ENCODE results near the gene FKBP1C.
"Not testable (repeated sequence)": the region's sequence is repeated elsewhere in the genome, so short reads cannot be mapped to it uniquely, and the experiment has no call there.

FKBP1C gene

DNA sequence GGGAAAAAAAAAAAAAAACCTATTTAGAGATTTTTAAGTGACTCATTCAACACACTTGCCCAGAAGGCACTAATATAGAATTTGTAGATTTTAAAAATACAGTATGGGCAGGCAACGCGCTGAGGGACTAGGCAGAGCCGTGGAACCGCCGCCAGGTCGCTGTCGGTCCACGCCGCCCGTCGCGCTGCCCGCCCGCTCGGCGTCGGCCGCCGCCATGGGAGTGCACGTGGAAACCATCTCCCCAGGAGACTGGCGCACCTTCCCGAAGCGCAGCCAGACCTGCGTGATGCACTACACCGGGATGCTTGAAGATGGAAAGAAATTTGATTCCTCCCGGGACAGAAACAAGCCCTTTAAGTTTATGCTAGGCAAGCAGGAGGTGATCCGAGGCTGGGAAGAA is at the start of gene FKBP1C:
Gene FKBP1C, plus strand, starts transcription at position 127 of the 400 bp plus-strand sequence.
- DNase-seq (ENCODE audit: low read depth); H3K4me3 ChIP-seq (ENCODE audit: low read depth, low read length); in situ Hi-C loops (cut with HindIII; ENCODE audit: low sequenced_read_pairs): not testable (repeated sequence)

DNA sequence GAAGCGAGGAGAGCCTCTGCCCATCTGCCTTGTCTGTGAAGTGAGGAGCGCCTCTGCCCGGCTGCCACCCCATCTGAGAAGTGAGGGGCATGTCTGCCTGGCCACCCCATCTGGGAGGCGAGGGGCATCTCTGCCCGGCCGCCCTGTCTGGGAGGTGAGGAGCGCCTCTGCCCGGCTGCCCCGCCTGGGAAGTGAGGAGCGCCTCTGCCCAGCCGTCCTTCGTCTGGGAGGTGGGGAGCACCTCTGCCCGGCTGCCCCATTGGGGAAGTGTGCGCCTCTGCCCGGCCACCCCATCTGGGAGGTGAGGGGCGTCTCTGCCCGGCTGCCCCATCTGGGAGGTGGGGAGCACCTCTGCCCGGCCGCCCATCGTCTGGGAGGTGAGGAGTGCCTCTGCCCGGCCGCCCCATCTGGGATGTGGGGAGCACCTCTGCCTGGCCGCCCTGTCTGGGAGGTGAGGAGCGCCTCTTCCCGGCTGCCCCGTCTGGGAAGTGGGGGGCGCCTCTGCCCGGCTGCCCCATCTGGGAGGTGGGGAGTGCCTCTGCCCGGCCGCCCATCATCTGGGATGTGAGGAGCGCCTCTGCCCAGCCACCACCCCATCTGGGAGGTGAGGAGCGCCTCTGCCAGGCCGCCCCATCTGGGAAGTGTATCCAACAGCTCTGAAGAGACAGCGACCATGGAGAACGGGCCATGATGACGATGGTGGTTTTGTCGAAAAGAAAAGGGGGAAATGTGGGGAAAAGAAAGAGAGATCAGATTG is 47.0 kb upstream of the FKBP1C start:
- DNase-seq (ENCODE audit: low read depth); in situ Hi-C loops (cut with HindIII; ENCODE audit: low sequenced_read_pairs); H3K4me3 ChIP-seq (ENCODE audit: low read depth, low read length): not testable (repeated sequence)

DNA sequence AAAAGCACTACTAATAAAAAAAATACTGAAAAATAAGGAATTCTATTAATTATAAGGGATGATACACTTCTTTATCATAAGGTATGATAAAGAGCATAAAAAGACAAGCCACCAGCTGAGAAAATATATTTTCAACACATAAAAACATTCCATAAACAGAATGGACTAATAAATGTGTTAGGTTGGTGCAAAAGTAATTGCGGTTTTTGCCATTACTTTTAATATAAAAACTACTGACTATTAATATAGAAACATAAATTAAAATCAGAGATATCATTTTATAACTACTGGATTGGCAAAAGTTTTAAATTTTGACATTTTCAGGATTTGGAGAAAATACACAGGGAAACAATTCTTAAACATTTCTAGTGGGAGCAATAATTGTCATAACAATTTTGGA is 37.1 kb upstream of the FKBP1C start:
- DNase-seq (ENCODE audit: low read depth) = no peak
- no peak overlapping the region for H3K4me3 ChIP-seq (ENCODE audit: low read depth, low read length)
- in situ Hi-C loops (cut with HindIII; ENCODE audit: low sequenced_read_pairs) = no loop called here
- TF ChIP-seq, protein P1, sequence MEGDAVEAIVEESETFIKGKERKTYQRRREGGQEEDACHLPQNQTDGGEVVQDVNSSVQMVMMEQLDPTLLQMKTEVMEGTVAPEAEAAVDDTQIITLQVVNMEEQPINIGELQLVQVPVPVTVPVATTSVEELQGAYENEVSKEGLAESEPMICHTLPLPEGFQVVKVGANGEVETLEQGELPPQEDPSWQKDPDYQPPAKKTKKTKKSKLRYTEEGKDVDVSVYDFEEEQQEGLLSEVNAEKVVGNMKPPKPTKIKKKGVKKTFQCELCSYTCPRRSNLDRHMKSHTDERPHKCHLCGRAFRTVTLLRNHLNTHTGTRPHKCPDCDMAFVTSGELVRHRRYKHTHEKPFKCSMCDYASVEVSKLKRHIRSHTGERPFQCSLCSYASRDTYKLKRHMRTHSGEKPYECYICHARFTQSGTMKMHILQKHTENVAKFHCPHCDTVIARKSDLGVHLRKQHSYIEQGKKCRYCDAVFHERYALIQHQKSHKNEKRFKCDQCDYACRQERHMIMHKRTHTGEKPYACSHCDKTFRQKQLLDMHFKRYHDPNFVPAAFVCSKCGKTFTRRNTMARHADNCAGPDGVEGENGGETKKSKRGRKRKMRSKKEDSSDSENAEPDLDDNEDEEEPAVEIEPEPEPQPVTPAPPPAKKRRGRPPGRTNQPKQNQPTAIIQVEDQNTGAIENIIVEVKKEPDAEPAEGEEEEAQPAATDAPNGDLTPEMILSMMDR (IDR thresholded peaks at IDR 0.05; ENCODE audit: low read depth, low read length, missing control alignments) = no peak

DNA sequence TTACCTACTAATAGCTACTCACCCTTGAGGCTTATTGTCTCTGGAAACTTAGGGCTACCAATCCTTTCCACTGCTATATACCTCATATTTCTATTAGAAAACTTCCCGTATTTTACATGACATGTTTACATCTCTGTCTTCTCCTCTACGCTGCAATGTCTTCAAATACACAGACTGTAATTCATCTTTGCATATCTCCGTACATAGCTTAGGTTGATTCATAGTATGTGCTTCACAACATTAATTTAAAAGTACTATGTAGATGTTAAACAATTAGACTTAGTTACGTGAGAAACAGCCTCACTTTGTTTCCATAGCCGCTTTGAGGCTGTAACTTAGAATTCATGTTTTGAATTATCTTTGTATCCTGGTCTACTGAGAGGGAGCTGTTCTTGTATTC is 35.1 kb upstream of the FKBP1C start:
- no peak overlapping the region for H3K4me3 ChIP-seq (ENCODE audit: low read depth, low read length)
- in situ Hi-C loops (cut with HindIII; ENCODE audit: low sequenced_read_pairs) = no loop called here
- no peak for DNase-seq (ENCODE audit: low read depth)
- TF ChIP-seq, protein P1 (IDR thresholded peaks at IDR 0.05; ENCODE audit: low read depth, low read length, missing control alignments) = no peak

DNA sequence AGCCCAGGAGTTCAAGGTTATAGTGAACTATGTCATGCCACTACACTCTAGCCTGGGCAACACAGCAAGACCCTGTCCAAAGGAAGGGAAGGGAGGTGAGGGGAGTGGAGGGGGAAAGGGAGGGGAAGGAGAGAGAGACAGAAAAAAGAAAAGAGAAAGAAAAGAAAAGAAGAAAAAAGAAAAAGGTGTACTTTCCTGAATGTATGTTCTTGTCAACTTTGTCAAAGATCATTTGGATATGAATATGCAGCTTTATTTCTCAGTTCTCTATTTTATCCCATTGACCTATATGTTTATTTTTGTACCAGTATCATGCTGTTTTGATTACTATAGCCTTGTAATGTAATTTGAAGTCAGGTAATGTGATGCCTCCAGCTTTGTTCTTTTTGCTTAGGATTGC is 30.9 kb upstream of the FKBP1C start:
- TF ChIP-seq, protein P1 (IDR thresholded peaks at IDR 0.05; ENCODE audit: low read depth, low read length, missing control alignments) = no peak
- in situ Hi-C loops (cut with HindIII; ENCODE audit: low sequenced_read_pairs) = no loop called here
- no peak for DNase-seq (ENCODE audit: low read depth)
- no peak overlapping the region for H3K4me3 ChIP-seq (ENCODE audit: low read depth, low read length)

DNA sequence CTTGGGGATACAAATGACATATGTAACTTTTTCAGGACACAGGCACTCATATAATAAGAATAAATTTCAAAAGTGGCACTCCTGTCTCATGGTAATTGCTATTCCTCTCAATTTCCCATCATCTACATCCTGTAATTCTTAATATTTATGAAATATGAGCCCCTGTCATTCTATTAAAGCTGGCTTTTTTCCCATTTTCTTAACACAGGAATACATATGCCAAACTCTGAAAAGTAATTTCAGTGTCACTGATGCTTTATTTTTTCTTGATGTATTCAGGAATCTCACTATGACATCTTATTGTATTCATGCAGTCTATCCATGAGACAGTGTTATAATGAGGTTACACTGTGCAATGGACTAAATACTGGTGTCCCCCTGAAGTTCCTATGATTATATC is 24.3 kb upstream of the FKBP1C start:
- no peak for DNase-seq (ENCODE audit: low read depth)
- in situ Hi-C loops (cut with HindIII; ENCODE audit: low sequenced_read_pairs) = no loop called here
- TF ChIP-seq, protein P1 (IDR thresholded peaks at IDR 0.05; ENCODE audit: low read depth, low read length, missing control alignments) = no peak
- no peak overlapping the region for H3K4me3 ChIP-seq (ENCODE audit: low read depth, low read length)

DNA sequence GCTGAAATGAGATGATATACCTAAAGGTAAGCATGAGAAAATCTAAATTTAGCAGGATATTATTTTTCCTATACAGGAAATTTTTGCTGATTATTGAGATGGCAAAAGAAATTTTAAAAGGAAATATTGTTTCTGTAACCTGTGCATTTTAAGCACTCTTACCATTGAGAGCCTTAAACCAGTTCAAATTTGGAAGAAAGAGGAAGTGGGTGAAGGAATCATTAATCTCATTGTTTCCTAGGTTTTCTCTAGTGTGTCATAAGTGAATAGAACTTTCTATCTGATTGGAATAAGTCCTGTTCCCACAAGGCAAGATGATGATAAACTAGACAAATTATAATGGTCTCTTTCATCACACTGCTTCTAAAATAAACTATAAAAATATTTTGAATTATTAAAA is 22.4 kb upstream of the FKBP1C start:
- TF ChIP-seq, protein P1 (IDR thresholded peaks at IDR 0.05; ENCODE audit: low read depth, low read length, missing control alignments) = no peak
- DNase-seq (ENCODE audit: low read depth) = no peak
- H3K4me3 ChIP-seq (ENCODE audit: low read depth, low read length) = no peak overlapping the region
- in situ Hi-C loops (cut with HindIII; ENCODE audit: low sequenced_read_pairs) = no loop called here
